ENCODE results near the gene FAM168A.
"Not testable (repeated sequence)": the region's sequence is repeated elsewhere in the genome, so short reads cannot be mapped to it uniquely, and the experiment has no call there.

FAM168A gene

DNA sequence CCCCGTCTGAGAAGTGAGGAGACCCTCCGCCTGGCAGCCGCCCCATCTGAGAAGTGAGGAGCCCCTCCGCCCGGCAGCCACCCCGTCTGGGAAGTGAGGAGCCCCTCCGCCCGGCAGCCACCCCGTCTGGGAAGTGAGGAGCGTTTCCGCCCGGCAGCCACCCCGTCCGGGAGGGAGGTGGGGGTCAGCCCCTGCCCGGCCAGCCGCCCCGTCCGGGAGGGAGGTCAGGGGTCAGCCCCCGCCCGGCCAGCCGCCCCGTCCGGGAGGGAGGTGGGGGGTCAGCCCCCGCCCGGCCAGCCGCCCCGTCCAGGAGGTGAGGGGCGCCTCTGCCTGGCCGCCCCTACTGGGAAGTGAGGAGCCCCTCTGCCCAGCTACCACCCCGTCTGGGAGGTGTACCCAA is 25.9 kb downstream of the FAM168A start:
- H3K27ac ChIP-seq (ENCODE audit: low read depth, low read length); H3K27me3 ChIP-seq (ENCODE audit: insufficient read depth, low read length); H3K9me3 ChIP-seq (ENCODE audit: insufficient read depth, low read depth, low read length); H3K36me3 ChIP-seq (ENCODE audit: insufficient read depth, low read length); H3K4me3 ChIP-seq (ENCODE audit: low read length); H3K9ac ChIP-seq (ENCODE audit: low read depth, low read length): not testable (repeated sequence)
- peaks cover 11% of the 10 kb centered on the region for H3K4me1 ChIP-seq (ENCODE audit: insufficient read depth, low read length)
- 95% methylated on average over 29 of the region's 30 CpGs for WGBS

DNA sequence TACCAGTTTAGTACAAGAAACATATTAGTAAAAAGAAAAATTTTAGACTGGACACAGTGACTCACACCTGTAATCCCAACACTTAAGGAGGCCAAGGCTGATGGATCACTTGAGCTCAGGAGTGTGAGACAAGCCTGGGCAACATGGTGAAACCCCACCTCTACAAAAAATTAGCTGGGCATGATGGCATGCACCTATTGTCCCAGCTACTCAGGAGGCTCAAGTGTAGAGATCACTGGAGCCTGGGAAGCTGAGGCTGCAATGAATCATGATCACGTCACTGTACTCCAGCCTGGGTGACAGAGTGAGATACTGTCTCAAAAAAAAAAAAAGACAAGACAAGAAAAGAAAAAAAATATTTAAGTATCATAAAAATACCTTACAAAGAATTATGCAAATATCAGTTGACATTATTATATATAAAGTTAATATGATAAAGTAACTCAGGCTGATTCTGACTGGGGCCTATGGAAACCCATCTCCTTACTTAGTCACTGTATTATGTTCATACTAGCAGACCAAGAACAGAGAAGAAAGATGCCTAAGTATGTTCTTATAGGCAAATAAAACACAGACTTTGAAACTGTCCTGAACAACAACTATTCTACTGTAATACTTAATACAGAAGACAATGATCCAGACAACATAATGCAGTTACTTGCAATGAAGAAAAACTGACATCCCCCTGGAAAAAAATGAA is 27.3 kb downstream of the FAM168A start:
- Histone ChIP-seq H3K27ac (ENCODE audit: low read depth, low read length) (no peak overlapping the region), H3K4me1 (ENCODE audit: insufficient read depth, low read length) (peaks cover 14% of the 10 kb centered on the region), H3K4me3 (ENCODE audit: low read length) (no peak overlapping the region), H3K9ac (ENCODE audit: low read depth, low read length) (no peak overlapping the region), H3K9me3 (ENCODE audit: insufficient read depth, low read depth, low read length) (no peaks in the 10 kb centered on the region), H3K36me3 (ENCODE audit: insufficient read depth, low read length) (no peaks in the 10 kb centered on the region), H3K27me3 (ENCODE audit: insufficient read depth, low read length) (no peaks in the 10 kb centered on the region)
- 100% methylated on average over 1 of the region's 1 CpG for WGBS

GRCh38 chr11:73566977-73567755 is 30.7 kb downstream of the FAM168A start:
- Histone ChIP-seq H3K9me3 (ENCODE audit: insufficient read depth, low read depth, low read length) (no peaks in the 10 kb centered on the region), H3K27me3 (ENCODE audit: insufficient read depth, low read length) (no peaks in the 10 kb centered on the region), H3K36me3 (ENCODE audit: insufficient read depth, low read length) (no peaks in the 10 kb centered on the region), H3K4me1 (ENCODE audit: insufficient read depth, low read length) (peaks cover 15% of the 10 kb centered on the region), H3K9ac (ENCODE audit: low read depth, low read length) (no peak overlapping the region), H3K27ac (ENCODE audit: low read depth, low read length) (no peak overlapping the region), H3K4me3 (ENCODE audit: low read length) (no peak overlapping the region)
- WGBS, result 87% methylated on average over 5 of the region's 8 CpGs

- Histone ChIP-seq H3K9ac (ENCODE audit: low read depth, low read length) (no peak overlapping the region), H3K9me3 (ENCODE audit: insufficient read depth, low read depth, low read length) (no peaks in the 10 kb centered on the region), H3K4me1 (ENCODE audit: insufficient read depth, low read length) (peaks cover 15% of the 10 kb centered on the region), H3K36me3 (ENCODE audit: insufficient read depth, low read length) (no peaks in the 10 kb centered on the region), H3K4me3 (ENCODE audit: low read length) (no peak overlapping the region), H3K27me3 (ENCODE audit: insufficient read depth, low read length) (no peaks in the 10 kb centered on the region), H3K27ac (ENCODE audit: low read depth, low read length) (no peak overlapping the region)
Observed at GRCh38 chr11:73566422-73566821, 31.5 kb downstream of the FAM168A start.

DNA sequence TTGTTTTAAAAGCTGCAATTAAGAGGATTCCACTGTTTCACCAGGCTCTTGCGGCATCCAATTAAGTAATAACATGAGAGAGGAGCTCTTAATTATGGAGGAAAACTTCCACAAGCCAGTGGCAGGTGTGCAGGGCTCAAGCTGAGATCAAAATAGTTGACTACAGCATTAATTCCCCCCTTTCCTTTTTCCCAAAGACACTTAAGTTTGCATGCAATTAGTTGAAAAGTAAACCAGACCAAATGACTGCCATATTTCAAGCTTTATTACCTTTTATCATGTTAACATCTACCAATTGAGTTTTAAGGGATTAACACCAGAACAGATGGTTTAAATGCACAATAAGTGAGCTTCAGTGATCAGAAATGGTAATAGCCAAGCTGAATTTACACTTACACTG is 32.1 kb downstream of the FAM168A start:
- Histone ChIP-seq H3K27me3 (ENCODE audit: insufficient read depth, low read length) (no peaks in the 10 kb centered on the region), H3K36me3 (ENCODE audit: insufficient read depth, low read length) (no peaks in the 10 kb centered on the region), H3K4me1 (ENCODE audit: insufficient read depth, low read length) (peaks cover 15% of the 10 kb centered on the region), H3K27ac (ENCODE audit: low read depth, low read length) (no peak overlapping the region), H3K9ac (ENCODE audit: low read depth, low read length) (no peak overlapping the region), H3K9me3 (ENCODE audit: insufficient read depth, low read depth, low read length) (no peaks in the 10 kb centered on the region), H3K4me3 (ENCODE audit: low read length) (no peak overlapping the region)
- WGBS, result 71% methylated on average over 1 of the region's 1 CpG

- H3K36me3 ChIP-seq (ENCODE audit: insufficient read depth, low read length), result no peaks in the 10 kb centered on the region
- H3K4me1 ChIP-seq (ENCODE audit: insufficient read depth, low read length), result peaks cover 15% of the 10 kb centered on the region
- no peak overlapping the region for H3K27ac ChIP-seq (ENCODE audit: low read depth, low read length)
- no peaks in the 10 kb centered on the region for H3K9me3 ChIP-seq (ENCODE audit: insufficient read depth, low read depth, low read length)
- WGBS, result 100% methylated on average over 2 of the region's 2 CpGs
- no peak overlapping the region for H3K9ac ChIP-seq (ENCODE audit: low read depth, low read length)
- H3K4me3 ChIP-seq (ENCODE audit: low read length), result no peak overlapping the region
- H3K27me3 ChIP-seq (ENCODE audit: insufficient read depth, low read length), result no peaks in the 10 kb centered on the region
Observed at GRCh38 chr11:73564903-73565302, 33.0 kb downstream of the FAM168A start.

- Histone ChIP-seq H3K27ac (ENCODE audit: low read depth, low read length) (no peak overlapping the region), H3K4me1 (ENCODE audit: insufficient read depth, low read length) (peaks cover 15% of the 10 kb centered on the region), H3K36me3 (ENCODE audit: insufficient read depth, low read length) (no peaks in the 10 kb centered on the region), H3K4me3 (ENCODE audit: low read length) (no peak overlapping the region), H3K9me3 (ENCODE audit: insufficient read depth, low read depth, low read length) (no peaks in the 10 kb centered on the region), H3K27me3 (ENCODE audit: insufficient read depth, low read length) (no peaks in the 10 kb centered on the region), H3K9ac (ENCODE audit: low read depth, low read length) (no peak overlapping the region)
- 95% methylated on average over 2 of the region's 2 CpGs for WGBS
Observed at GRCh38 chr11:73563539-73564200, 34.2 kb downstream of the FAM168A start.

DNA sequence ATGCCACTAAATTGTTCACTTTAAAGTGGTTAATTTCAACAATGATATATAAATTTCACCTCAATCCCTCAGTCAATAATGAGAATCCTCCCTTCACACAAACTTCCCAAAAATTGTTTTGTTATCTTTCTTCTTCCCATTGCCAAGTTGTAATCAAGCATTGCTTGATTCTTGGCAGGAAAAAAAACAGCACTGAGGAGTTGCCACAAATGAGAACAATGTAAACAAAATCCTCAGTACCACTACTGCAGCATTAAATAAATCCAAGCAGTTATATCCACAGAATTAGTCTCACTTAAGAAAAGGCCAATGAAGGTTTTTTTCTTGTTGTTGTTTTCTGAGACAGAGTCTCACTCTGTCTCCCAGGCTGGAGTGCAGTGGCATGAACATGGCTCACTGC is 38.2 kb downstream of the FAM168A start:
- Histone ChIP-seq H3K9me3 (ENCODE audit: insufficient read depth, low read depth, low read length) (no peaks in the 10 kb centered on the region), H3K27ac (ENCODE audit: low read depth, low read length) (no peak overlapping the region), H3K27me3 (ENCODE audit: insufficient read depth, low read length) (no peaks in the 10 kb centered on the region), H3K4me1 (ENCODE audit: insufficient read depth, low read length) (peaks cover 4% of the 10 kb centered on the region), H3K4me3 (ENCODE audit: low read length) (no peak overlapping the region), H3K9ac (ENCODE audit: low read depth, low read length) (no peak overlapping the region), H3K36me3 (ENCODE audit: insufficient read depth, low read length) (no peaks in the 10 kb centered on the region)

DNA sequence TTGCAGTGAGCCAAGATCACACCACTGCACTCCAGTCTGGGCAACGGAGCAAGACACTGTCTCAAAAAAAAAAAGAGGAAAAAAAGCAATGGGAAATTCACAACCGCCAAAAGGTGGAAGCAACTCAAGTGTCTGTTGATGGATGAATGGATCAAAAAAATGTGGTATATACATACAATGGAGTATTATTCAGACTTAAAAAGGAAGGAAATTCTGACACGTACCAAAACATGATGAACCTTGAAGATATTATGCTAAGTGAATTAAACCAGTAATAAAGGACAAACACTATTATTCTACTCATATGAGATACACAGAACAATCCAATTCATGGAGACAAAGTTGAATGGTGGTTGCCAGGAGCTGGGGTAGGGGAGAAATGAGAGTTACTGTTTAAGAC is 40.9 kb downstream of the FAM168A start:
- Histone ChIP-seq H3K27me3 (ENCODE audit: insufficient read depth, low read length) (no peaks in the 10 kb centered on the region), H3K9ac (ENCODE audit: low read depth, low read length) (no peak overlapping the region), H3K9me3 (ENCODE audit: insufficient read depth, low read depth, low read length) (no peaks in the 10 kb centered on the region), H3K36me3 (ENCODE audit: insufficient read depth, low read length) (no peaks in the 10 kb centered on the region), H3K4me1 (ENCODE audit: insufficient read depth, low read length) (peaks cover 9% of the 10 kb centered on the region), H3K4me3 (ENCODE audit: low read length) (no peak overlapping the region), H3K27ac (ENCODE audit: low read depth, low read length) (no peak overlapping the region)
- 95% methylated on average over 2 of the region's 3 CpGs for WGBS

GRCh38 chr11:73555615-73556014 is 42.3 kb downstream of the FAM168A start:
- Histone ChIP-seq H3K9ac (ENCODE audit: low read depth, low read length) (no peak overlapping the region), H3K27ac (ENCODE audit: low read depth, low read length) (no peak overlapping the region), H3K4me1 (ENCODE audit: insufficient read depth, low read length) (peaks cover 19% of the 10 kb centered on the region), H3K27me3 (ENCODE audit: insufficient read depth, low read length) (no peaks in the 10 kb centered on the region), H3K9me3 (ENCODE audit: insufficient read depth, low read depth, low read length) (no peaks in the 10 kb centered on the region), H3K36me3 (ENCODE audit: insufficient read depth, low read length) (no peaks in the 10 kb centered on the region), H3K4me3 (ENCODE audit: low read length) (no peak overlapping the region)
- 97% methylated on average over 3 of the region's 3 CpGs for WGBS

DNA sequence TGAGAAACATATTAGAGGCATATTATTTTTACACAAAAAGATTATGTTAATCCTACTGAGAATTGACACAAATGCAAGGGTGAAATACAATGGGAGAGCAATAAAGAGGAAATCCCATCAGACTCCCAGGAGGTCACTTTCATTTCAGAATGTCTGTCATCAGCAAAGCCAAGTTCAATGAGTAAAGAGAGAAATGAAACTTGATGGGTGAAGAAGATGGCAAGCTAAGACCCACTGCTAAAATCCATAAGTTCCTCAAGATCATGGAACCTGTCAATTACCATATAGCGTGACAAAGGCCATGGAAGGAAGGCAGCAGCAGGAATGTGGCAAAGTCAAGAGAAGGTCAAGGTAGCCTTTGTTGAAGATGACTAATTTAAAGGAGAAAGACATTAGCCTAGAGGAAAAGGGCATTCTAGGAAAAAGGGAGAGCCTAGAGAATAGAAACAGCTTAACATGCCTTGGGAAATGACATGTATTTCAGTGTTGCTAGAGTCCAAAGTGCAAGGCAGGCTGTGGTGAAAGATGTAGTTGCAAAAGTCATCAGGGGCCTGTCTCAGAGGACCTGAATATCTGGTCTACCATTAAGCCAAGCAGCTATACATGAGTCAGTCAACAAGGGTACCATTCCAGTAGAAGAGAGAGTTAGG is 43.1 kb downstream of the FAM168A start:
- Histone ChIP-seq H3K9ac (ENCODE audit: low read depth, low read length) (no peak overlapping the region), H3K27ac (ENCODE audit: low read depth, low read length) (no peak overlapping the region), H3K27me3 (ENCODE audit: insufficient read depth, low read length) (no peaks in the 10 kb centered on the region), H3K36me3 (ENCODE audit: insufficient read depth, low read length) (no peaks in the 10 kb centered on the region), H3K4me3 (ENCODE audit: low read length) (no peak overlapping the region), H3K9me3 (ENCODE audit: insufficient read depth, low read depth, low read length) (no peaks in the 10 kb centered on the region), H3K4me1 (ENCODE audit: insufficient read depth, low read length) (peaks cover 19% of the 10 kb centered on the region)
- 87% methylated on average over 1 of the region's 1 CpG for WGBS
